HG03060 (cell line): ENCODE data around the gene PPP5C.
"Not testable (repeated sequence)": the region's sequence is repeated elsewhere in the genome, so short reads cannot be mapped to it uniquely, and the experiment has no call there.

Source experiments
- ATAC-seq: cut with Tn5 transposase; IDR thresholded peaks from one replicate; pipeline ENCODE4 v1.9.1; 2021; ENCODE audit warnings: low read depth, moderate number of reproducible peaks; ENCODE audit not compliant: unreplicated experiment

Gene PPP5C

GRCh38 chr19:46404753-46405468 is 58.0 kb downstream of the PPP5C start:
- no peak for ATAC-seq

- ATAC-seq, result no peak
Measured at GRCh38 chr19:46406976-46407375, 60.1 kb downstream of the PPP5C start.

GRCh38 chr19:46407856-46408663 is 61.2 kb downstream of the PPP5C start:
- ATAC-seq, result no peak

GRCh38 chr19:46408664-46409039 is 61.8 kb downstream of the PPP5C start:
- no peak for ATAC-seq

GRCh38 chr19:46409191-46409590 is 62.3 kb downstream of the PPP5C start:
- ATAC-seq, result no peak

- ATAC-seq, result no peak
Measured at GRCh38 chr19:46410205-46411087, 63.6 kb downstream of the PPP5C start.

GRCh38 chr19:46411088-46411924 is 64.4 kb downstream of the PPP5C start:
- ATAC-seq, result no peak

- ATAC-seq, result no peak
Measured at GRCh38 chr19:46411925-46412649, 65.2 kb downstream of the PPP5C start.

- ATAC-seq, result no peak
Measured at GRCh38 chr19:46412650-46413261, 65.9 kb downstream of the PPP5C start.

GRCh38 chr19:46413262-46414031 is 66.6 kb downstream of the PPP5C start, which contains the start of gene CCDC8:
CCDC8 (minus strand) TSS chr19:46413564; CDS start chr19:46412810, 754 bp downstream.
- no peak for ATAC-seq

- not testable (repeated sequence) for ATAC-seq
Measured at GRCh38 chr19:46414899-46415298, 68.0 kb downstream of the PPP5C start.

GRCh38 chr19:46415804-46416709 is 69.2 kb downstream of the PPP5C start:
- ATAC-seq, result not testable (repeated sequence)

- ATAC-seq, result no peak
Measured at GRCh38 chr19:46420056-46420455, 73.2 kb downstream of the PPP5C start.

- ATAC-seq, result no peak
Measured at GRCh38 chr19:46422344-46422743, 75.5 kb downstream of the PPP5C start.

- no peak for ATAC-seq
Measured at GRCh38 chr19:46423188-46423587, 76.3 kb downstream of the PPP5C start.

GRCh38 chr19:46426035-46426505 is 79.2 kb downstream of the PPP5C start:
- ATAC-seq, result no peak
